ENCODE results near the gene TTLL5.

DNA sequence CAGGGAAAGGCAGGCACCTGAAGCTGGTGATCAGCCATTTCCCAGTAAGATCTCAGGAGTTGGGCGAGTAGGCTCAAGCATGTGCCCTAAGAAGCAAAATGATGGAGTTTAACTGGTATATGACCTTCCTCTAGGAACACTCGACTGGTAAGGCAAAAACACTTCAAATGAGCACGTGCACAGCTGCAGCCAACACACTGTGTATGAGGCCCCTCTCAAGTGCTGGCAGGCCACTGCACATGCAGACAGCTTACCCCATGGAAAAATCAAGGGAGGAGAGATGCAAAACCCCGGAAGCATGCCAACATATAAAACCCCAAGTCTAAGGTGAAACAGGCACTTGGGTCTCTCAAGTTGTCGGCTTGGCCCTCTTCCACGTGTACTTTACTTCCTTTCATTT, 39.2 kb downstream of the TTLL5 start:
- TF ChIP-seq CTCF (IDR thresholded peaks at IDR 0.05): no peak
- TF ChIP-seq EP300 (IDR thresholded peaks at IDR 0.05): no peak
- TF ChIP-seq POLR2A (IDR thresholded peaks at IDR 0.05): no peak

Data from tibial nerve (tissue), 4 donors.